Neural progenitor cell (in vitro differentiated cells): ENCODE results near the gene PRRT1B. TPM values are rescaled to one million over a fixed set of nuclear protein-coding genes. Genes with fewer than 3 reads are reported as not detected.

Experiments used
- DNase-seq: peaks from one replicate; pipeline ENCODE4 v3.0.0-alpha.2; 2016; ENCODE audit warnings: low spot score
- H2AFZ ChIP-seq: fragments of 200-600 bp; sonication (generic); replicated peaks from 2 replicates; pipeline ENCODE4 v1.6.1; 2016; ENCODE audit warnings: antibody characterized with exemption
- H3F3A ChIP-seq: fragments of 200-600 bp; sonication (generic); 2 replicates; pipeline ENCODE4 v1.6.1; 2016; ENCODE audit warnings: antibody characterized with exemption, low read depth
- H3K27ac ChIP-seq: fragments of 200-600 bp; sonication (generic); 2 replicates; pipeline ENCODE4 v1.5.1; 2016; ENCODE audit warnings: mild to moderate bottlenecking
- H3K27me3 ChIP-seq: fragments of 200-600 bp; sonication (generic); 2 replicates; pipeline ENCODE4 v1.6.1; 2016; ENCODE audit warnings: mild to moderate bottlenecking, moderate library complexity
- H3K36me3 ChIP-seq: fragments of 200-600 bp; sonication (generic); 2 replicates; pipeline ENCODE4 v1.5.1; 2016
- H3K4me1 ChIP-seq: fragments of 200-600 bp; sonication (generic); 2 replicates; pipeline ENCODE4 v1.6.1; 2016; ENCODE audit warnings: mixed run types
- H3K4me2 ChIP-seq: fragments of 200-600 bp; sonication (generic); 2 replicates; pipeline ENCODE4 v1.6.1; 2016
- H3K4me3 ChIP-seq: fragments of 200-600 bp; sonication (generic); 2 replicates; pipeline ENCODE4 v1.5.1; 2016
- H3K79me2 ChIP-seq: fragments of 200-600 bp; sonication (generic); 2 replicates; pipeline ENCODE4 v1.6.1; 2016; ENCODE audit warnings: low read depth
- H3K9ac ChIP-seq: fragments of 200-600 bp; sonication (generic); 2 replicates; pipeline ENCODE4 v1.6.1; 2016
- H3K9me3 ChIP-seq: fragments of 200-600 bp; sonication (generic); 2 replicates; pipeline ENCODE4 v1.5.1; 2016; ENCODE audit warnings: low read depth
- H4K20me1 ChIP-seq: fragments of 200-600 bp; sonication (generic); 2 replicates; pipeline ENCODE4 v1.6.1; 2016; ENCODE audit warnings: low read depth
- H3K27ac Mint-ChIP-seq: 3 replicates; pipeline ENCODE4 v1.8.0; 2021; ENCODE audit warnings: mixed read lengths
- H3K27me3 Mint-ChIP-seq: 2 replicates; pipeline ENCODE4 v1.8.0; 2022; ENCODE audit warnings: low read depth, mild to moderate bottlenecking, inconsistent platforms, moderate library complexity, mixed read lengths; ENCODE audit not compliant: insufficient read depth
- H3K36me3 Mint-ChIP-seq: 3 replicates; pipeline ENCODE4 v1.8.0; 2021; ENCODE audit warnings: mixed read lengths
- H3K4me1 Mint-ChIP-seq: 3 replicates; pipeline ENCODE4 v1.8.0; 2021; ENCODE audit warnings: mixed read lengths
- H3K4me3 Mint-ChIP-seq: 3 replicates; pipeline ENCODE4 v1.8.0; 2021; ENCODE audit warnings: mild to moderate bottlenecking, moderate library complexity, mixed read lengths
- H3K9me3 Mint-ChIP-seq: 3 replicates; pipeline ENCODE4 v1.8.0; 2020; ENCODE audit warnings: mixed read lengths
- CTCF ChIP-seq: fragments of 200-600 bp; sonication (generic); IDR thresholded peaks from 2 replicates; pipeline ENCODE4 v1.5.1; 2017; ENCODE audit warnings: antibody characterized with exemption, mild to moderate bottlenecking
- EZH2 ChIP-seq: fragments of 200-600 bp; sonication (generic); IDR thresholded peaks from 2 replicates; pipeline ENCODE4 v1.6.1; 2017; ENCODE audit warnings: antibody characterized with exemption, mild to moderate bottlenecking, moderate library complexity
- EZH2phosphoT487 ChIP-seq: fragments of 200-600 bp; sonication (generic); IDR thresholded peaks from 2 replicates; pipeline ENCODE4 v1.6.1; 2017; ENCODE audit warnings: antibody characterized with exemption
- total RNA-seq: library from RNA; depleted of rRNA; stranded (reverse); fragments of >200 nt; gene quantifications from 2 replicates; pipeline ENCODE4 v1.2.3, GENCODE V29; 2015; ENCODE audit warnings: low replicate concordance

PRRT1B gene
- total RNA-seq, 1 donor from 2014 or later, result not detected

GRCh38 chr9:131603711-131604439 lies 58.6 kb downstream of the PRRT1B start:
- Histone ChIP-seq H3K9ac (no peak overlapping the region), H3K27me3 (no peaks in the 10 kb centered on the region), H3K4me2 (no peak overlapping the region), H3K27ac (no peak overlapping the region), H2AFZ (no peak overlapping the region), H4K20me1 (no peaks in the 10 kb centered on the region), H3F3A (peaks cover 4% of the 10 kb centered on the region), H3K4me3 (no peak overlapping the region), H3K79me2 (no peaks in the 10 kb centered on the region), H3K9me3 (no peaks in the 10 kb centered on the region), H3K36me3 (no peaks in the 10 kb centered on the region), H3K4me1 (peaks cover 12% of the 10 kb centered on the region)
- no peak for DNase-seq
- peaks cover 14% of the 10 kb centered on the region for H3K4me1 Mint-ChIP-seq
- no peak for TF ChIP-seq CTCF
- no peak for TF ChIP-seq EZH2
- TF ChIP-seq EZH2phosphoT487, result no peak
- peaks cover 8% of the 10 kb centered on the region for H3K27me3 Mint-ChIP-seq
- H3K9me3 Mint-ChIP-seq, result no peaks in the 10 kb centered on the region
- peak overlapping the region; percentile 50 for H3K27ac Mint-ChIP-seq
- peaks cover 17% of the 10 kb centered on the region for H3K36me3 Mint-ChIP-seq
- no peak overlapping the region for H3K4me3 Mint-ChIP-seq

GRCh38 chr9:131605770-131606590 lies 60.7 kb downstream of the PRRT1B start:
- H3K4me1 Mint-ChIP-seq, result peaks cover 28% of the 10 kb centered on the region
- Histone ChIP-seq H2AFZ (no peak overlapping the region), H3K4me2 (no peak overlapping the region), H3K27me3 (no peaks in the 10 kb centered on the region), H3K4me3 (no peak overlapping the region), H3K36me3 (no peaks in the 10 kb centered on the region), H3K9me3 (no peaks in the 10 kb centered on the region), H3K4me1 (peaks cover 27% of the 10 kb centered on the region), H3F3A (peaks cover 15% of the 10 kb centered on the region), H3K9ac (no peak overlapping the region), H3K79me2 (no peaks in the 10 kb centered on the region), H4K20me1 (no peaks in the 10 kb centered on the region), H3K27ac (no peak overlapping the region)
- H3K27me3 Mint-ChIP-seq, result peaks cover 10% of the 10 kb centered on the region
- no peaks in the 10 kb centered on the region for H3K9me3 Mint-ChIP-seq
- TF ChIP-seq EZH2phosphoT487 (no peak), CTCF (no peak), EZH2 (no peak)
- H3K36me3 Mint-ChIP-seq, result peaks cover 10% of the 10 kb centered on the region
- DNase-seq, result no peak
- no peak overlapping the region for H3K27ac Mint-ChIP-seq
- H3K4me3 Mint-ChIP-seq, result no peak overlapping the region

- Mint-ChIP-seq H3K36me3 (peaks cover 7% of the 10 kb centered on the region), H3K9me3 (no peaks in the 10 kb centered on the region), H3K27ac (peak overlapping the region; percentile 6), H3K4me1 (peaks cover 28% of the 10 kb centered on the region), H3K4me3 (no peak overlapping the region), H3K27me3 (peaks cover 10% of the 10 kb centered on the region)
- Histone ChIP-seq H3F3A (peaks cover 15% of the 10 kb centered on the region), H3K27me3 (no peaks in the 10 kb centered on the region), H3K4me3 (no peak overlapping the region), H4K20me1 (no peaks in the 10 kb centered on the region), H3K27ac (no peak overlapping the region), H3K79me2 (no peaks in the 10 kb centered on the region), H3K4me2 (no peak overlapping the region), H2AFZ (no peak overlapping the region), H3K9me3 (no peaks in the 10 kb centered on the region), H3K4me1 (peaks cover 27% of the 10 kb centered on the region), H3K9ac (no peak overlapping the region), H3K36me3 (no peaks in the 10 kb centered on the region)
- no peak for TF ChIP-seq EZH2
- TF ChIP-seq CTCF, result no peak
- TF ChIP-seq EZH2phosphoT487, result no peak
- DNase-seq, result no peak
Measured at GRCh38 chr9:131606896-131607567, 61.7 kb downstream of the PRRT1B start.
